ENCODE results near the gene ROS1.
"Not testable (repeated sequence)": the region's sequence is repeated elsewhere in the genome, so short reads cannot be mapped to it uniquely, and the experiment has no call there.

Gene ROS1

DNA sequence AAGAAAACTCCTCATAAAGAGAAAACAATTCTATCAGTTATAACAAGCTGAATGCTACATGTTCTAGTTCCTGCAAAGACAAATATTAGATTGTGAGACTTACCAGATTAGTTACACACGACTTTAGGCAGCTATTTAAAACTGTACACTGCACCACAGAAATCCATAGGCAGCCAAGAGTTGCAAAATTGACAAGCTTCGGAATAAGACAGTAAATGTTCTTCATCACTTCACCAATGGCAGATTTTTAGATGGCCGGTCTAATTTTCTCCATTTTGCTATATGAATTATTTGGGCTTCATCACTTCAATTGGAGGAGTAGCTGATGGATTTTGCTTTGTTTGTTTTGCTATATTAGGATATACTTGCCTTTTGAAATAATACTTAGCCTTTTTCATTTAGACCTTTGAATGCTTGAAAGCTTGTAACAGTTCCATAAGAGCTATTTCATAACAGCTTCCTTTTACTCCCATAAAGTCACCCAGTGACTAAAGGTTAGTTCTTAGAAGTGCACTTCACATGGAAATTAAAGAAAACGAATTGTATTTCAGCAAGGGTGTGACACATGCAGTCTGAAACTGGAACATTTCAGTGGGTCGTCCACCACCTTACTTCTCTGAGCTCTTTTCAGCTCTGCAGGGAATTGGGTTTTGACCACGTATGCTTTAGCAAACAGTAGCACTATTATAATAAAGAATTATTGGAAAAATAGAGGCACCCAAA lies at the start of gene ROS1:
Gene ROS1 (minus strand): TSS at position 512 of the 723 bp plus-strand sequence. CDS start 286 bp downstream, at position 226.
- no peak for DNase-seq (ENCODE audit: low spot score)

DNA sequence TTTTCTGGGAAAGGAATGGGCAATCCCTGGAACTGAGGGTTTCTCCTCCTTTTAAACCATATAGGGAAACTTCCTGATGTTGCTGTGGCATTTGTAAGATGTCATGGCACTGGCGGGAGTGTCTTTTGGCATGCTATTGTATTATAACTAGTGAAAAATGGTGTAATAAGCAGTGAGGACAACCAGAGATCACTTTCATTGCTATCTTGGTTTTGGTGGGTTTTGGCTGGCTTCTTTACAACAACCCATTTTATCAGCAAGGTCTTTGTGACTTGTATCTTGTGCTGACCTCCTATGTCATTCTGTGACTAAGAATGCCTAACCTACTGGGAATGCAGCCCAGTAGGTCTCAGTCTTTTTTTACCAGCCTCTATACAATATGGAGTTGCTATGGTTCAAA lies 47.7 kb upstream of the ROS1 start:
- no peak for DNase-seq (ENCODE audit: low spot score)

DNA sequence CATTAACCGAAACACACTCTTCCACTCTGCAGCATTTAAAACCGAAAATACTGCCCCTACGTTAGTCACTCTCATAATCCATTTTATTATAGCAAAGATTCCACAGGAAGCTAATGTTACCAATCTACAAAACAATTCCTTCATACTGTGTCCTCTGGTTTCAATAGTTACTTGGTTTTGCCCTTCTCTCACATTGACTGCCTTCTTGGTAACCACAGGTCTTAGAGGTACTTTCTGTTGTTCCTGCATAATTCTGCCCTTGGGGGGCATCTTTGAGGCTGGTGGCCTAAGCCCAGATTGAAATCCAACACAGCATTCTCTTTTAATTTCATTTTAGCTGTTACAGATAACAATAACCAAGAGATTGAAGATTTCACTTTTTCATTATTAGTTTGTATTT lies 46.9 kb upstream of the ROS1 start:
- no peak for DNase-seq (ENCODE audit: low spot score)

DNA sequence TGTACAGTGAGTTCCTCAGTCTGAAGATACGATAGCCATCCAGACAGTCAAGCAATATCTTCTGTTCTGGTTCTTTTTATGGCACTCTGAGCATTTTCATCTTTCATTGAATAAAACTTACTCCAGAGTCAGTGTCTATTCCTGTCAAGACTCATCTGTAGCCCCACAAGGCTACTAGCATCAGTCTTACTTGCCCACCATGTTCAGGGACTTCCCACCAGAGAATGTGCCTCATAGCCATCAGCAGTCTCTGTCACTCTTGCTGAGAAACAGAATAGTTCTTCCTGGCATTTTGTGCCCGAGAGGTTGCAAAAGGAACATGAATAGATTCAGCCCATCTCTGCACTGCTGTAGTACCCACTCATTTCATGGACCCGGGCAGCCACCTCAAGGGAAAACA lies 44.0 kb upstream of the ROS1 start:
- no peak for DNase-seq (ENCODE audit: low spot score)

DNA sequence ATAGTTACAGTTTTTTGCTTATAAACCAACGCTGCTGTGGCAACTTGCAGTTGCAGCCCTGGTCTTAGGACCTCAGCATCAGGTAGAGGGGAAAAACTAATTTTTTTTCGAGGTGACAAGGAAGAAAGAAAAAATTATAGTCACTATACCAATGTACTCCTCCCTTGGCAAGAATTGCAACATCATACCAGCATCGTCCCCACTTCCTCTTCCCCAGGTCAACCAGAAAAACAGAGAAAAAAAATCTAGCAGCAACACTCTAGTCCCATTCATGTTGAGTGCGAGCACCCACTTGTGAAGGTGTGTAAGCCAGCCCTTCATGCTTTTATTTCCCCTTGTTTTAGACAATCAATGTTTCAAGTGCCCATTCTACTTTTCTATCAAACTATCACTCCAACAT lies 43.6 kb upstream of the ROS1 start:
- DNase-seq (ENCODE audit: low spot score): no peak

DNA sequence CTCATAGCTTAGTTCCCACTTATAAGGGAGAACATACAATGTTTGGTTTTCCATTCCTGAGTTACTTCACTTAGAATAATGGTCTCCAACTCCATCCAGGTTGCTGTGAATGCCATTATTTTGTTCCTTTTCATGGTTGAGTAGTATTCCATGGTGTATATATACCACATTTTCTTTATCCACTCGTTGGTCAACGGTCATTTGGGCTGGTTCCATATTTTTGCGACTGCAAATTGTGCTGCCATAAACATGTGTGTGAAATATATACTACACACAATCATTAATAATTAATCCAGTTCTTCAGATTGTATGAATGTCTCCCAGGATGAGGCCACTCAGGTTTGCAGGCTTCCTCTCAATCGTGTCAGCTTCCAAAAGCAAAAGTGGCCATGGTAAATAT lies 42.8 kb upstream of the ROS1 start:
- not testable (repeated sequence) for DNase-seq (ENCODE audit: low spot score)

DNA sequence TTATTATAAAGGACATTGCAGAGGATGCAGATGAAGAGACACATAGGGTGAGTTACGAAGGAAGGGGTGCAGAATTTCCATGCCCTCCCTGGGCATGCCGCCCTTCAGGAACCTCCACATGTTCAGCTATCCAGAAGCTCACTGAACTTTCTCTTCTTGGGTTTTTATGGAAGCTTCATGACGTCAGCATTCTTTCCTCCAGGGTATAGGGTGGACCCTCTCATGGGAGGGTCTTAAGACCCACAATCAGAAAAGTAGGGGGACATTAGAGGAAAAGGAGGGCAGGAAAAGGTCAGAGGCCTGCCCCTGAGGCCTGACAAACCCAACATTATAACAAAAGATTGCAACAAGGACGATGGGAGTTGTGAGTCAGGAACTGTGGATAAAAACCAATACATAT lies 42.1 kb upstream of the ROS1 start:
- no peak for DNase-seq (ENCODE audit: low spot score)

DNA sequence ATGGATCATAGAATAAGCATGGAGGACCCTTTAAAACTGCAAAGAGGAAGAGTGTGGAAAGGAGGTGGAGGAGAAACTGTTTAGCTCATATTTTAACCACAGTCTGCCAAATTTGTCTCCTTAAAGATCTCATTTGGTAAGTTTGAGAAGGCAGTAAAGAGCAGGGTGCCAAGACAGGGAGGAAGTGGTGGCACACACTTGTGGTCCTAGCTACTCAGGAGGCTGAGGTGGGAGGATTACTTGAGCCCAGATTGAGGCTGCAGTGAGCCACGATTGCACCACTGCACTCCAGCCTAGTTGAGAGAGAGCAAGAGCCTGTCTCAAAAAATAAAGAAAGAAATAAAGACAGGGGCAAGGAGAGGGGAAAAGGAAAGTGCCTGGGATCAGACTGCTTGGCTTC lies 39.9 kb upstream of the ROS1 start:
- no peak for DNase-seq (ENCODE audit: low spot score)

DNA sequence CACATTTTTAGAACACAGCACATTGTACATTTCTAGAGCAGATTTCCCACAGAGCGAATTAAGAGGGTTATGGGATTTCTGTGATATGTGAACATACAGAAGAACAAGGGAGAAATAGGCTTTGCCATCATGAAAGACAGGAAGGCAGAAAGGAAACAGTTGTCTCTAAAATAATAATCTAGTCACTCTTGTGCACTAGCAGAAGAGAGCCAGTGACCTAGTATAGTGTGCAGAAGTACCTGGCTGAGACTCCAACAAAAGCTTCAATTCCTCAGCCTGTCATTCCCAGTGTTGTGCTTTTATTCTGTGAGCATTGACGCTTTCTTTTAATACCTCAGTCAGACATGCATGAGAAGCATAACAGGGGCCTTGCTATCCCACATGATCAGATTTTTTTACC lies 39.0 kb upstream of the ROS1 start:
- DNase-seq (ENCODE audit: low spot score): no peak

DNA sequence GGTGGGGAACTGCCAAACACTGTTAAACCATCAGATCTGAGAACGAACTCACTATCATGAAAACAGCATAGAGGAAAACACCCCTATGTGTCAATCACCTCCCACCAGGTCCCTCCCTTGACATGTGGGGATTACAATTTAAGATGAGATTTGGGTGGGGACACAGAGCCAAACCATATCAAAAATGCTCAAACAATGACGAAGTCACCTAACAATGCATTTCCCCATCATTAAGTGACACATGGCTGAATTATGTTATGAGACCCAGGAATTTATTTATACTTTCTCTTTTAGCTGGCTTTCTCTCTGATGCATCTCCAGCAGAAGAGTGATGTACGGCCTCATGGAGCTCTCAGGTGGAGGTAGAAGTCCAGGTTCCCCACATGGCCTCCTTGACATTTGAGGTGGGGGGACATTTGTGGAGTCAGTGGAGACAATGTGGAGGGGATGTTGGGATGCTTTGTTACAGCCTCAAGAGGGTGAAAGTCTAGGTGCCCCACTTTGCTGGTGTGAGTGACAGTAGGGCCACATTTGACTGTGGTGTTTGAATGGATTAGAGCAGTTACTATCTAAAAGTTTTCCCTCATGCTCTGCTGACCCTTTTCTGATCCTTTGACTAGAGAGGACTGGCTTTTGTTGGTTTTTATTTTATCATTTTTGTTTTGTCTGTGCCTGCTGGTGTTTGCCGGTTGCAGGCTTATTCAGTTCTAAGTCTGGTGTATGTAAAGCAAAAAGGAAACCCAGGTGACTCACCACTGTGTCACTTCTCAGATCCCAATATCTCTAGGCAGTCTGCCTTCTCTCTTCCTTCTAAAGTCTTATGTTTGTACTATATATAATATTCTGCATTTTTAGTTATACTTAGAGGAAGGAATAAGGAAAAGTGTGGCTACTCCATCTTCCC lies 38.3 kb upstream of the ROS1 start:
- DNase-seq (ENCODE audit: low spot score): peak; percentile 69

DNA sequence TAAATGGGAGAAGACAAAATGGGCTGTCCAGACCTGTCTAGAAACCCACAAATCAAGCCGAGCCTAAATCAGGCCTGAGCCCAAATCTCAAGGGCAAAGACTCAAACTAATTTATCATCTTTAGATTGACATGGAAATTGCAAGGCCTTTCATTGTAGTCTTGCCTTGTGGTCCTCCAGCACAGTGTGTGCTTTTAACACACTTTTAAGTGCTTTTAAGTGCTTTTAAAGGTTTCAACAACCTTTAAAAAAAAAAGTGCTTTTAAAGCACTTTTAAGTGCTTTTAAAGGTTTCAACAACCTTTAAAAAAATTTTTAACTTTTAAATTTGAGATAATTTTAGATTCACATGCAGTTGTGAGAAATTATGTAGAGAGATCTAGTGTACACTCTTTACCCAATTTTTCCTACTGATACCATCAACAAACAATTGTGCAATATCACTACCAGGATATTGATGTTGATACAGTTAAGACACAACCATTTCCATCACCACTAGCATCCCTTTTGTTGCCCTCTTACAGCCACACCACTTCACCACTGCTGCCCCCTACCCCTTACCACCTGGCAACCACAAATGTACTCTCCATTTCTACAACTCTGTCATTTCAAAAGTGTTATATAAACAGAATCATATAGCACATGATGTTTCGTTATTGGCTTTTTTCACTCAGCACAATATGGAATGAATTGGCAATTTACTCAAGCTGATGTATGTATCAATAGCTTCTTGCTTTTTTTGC lies 33.6 kb upstream of the ROS1 start:
- DNase-seq (ENCODE audit: low spot score): no peak

DNA sequence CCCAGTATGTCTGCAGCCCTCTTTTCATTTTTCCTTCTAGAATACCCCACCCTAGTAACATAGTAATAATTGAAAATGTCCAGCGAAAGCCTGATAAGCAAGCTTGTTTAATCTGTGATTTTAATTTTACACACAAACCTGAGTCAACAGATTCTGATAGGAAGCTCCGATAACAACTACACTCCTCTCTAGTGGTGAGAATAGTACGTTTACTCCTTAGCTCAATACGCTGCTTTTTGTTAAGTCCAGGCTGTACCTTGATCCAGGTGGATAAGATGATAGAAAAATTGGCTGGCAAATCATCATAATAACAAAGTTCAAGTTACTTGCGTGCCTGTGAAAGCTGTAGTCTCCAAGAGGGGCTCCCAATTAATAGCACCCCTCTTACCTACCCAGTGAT lies 31.3 kb upstream of the ROS1 start:
- DNase-seq (ENCODE audit: low spot score): no peak

DNA sequence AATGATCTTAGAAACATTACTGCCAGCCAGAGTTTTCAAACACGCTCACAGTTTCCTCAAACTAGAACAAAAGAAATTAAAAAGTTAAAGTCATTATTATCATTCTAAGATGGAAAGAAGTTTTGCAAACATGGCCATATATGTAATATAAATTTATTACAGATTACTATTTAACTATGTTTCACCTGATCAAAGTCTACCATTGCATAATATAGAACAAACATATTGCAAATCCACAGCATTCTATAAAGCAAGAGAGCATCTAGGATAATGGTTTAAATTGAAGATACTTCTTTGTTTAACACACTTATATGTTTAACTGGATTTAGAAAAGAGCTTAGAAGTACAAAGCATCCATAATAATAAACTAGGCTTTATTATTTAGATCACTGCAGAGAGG lies 30.5 kb upstream of the ROS1 start:
- DNase-seq (ENCODE audit: low spot score): no peak

DNA sequence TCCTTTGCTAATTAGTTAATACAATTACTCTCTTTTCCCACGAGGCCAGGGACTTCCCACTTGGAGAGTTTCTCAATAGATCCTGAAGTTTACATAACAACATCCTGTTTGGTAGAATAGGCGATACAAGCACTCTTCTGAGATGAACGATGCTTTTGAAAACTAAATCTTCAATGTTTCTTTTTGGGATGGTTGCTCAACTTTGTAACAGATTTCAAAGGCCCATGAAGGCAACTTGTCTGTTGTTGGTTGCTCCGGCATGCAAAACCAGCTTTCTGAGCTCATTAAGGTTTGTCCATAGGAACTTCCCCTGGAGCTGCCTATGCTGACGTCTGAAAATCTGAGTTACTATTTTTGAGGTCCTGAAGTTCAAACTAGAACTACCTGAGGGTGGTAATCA lies 25.9 kb upstream of the ROS1 start:
- DNase-seq (ENCODE audit: low spot score): no peak

DNA sequence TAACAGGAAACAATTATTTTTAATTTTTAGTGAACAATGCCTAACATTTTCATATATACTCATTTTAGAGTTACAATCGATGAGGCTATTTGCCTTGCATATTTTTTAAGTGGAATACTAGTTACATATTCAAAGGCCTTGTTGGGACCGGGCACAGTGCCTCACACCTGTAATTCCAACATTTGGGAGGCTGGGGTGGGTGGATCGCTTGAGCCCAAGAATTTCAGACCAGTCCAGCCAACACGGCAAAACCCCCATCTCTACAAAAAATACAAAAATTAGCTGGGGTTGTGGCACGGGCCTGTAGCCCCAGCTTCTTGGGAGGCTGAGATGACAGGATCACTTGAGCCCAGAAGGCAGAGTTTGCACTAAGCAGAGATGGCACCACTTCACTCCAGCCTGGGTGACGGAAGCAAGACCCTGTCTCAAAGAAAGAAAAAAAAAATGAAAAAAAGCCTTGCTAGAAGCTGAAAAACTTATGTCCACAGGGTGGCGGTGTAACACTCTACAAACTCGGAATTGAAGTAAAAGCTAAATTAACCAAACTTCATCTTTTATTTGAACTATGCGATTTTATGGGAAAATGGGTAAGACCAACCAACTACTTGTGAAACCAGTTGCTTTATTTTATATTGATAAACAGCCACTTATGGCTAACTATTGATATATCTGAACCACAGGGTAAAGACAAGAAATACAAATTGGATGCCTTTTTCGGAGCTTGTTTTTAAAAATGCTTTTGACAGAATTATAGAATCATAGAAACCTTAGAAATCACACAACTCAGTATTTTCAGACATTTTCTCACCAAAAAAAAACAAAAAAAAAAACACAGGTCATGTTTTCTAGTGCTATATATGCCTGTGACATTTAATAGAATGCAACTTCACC lies 24.1 kb upstream of the ROS1 start:
- DNase-seq (ENCODE audit: low spot score): peak; percentile 70

DNA sequence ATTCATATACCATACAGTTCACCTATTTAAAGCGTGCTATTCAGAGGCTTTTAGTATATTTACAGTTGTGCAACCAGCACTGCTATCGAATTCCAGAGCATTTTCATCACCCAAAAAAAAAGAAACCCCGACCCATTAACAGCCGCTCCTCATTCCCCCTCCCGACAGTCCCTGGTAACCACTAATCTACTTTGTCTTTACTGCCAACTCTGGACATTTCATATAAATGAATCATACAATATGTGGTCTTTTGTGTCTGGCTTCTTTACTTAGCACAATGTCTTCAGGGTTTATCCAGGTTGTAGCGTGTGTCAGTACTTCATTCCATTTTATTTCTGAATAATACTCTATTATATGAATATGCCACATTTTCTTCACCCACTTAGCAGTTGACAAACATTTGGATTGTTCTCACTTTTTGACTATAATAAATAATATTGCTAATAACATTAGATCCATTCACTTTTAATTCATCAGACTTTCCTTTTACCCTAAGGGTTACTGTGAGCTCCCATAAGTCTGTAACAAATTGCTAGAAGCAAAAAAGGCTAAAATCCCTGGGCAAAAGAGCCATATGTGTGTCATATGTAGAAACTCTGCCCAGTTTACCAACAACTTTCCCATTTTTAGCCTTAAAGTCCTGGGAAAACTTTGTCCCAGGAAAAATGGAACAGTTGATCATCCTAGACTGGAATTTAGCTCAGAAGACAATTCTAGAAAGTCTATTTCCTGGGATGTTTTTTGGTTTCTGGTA lies 23.2 kb upstream of the ROS1 start:
- peak; percentile 43 for DNase-seq (ENCODE audit: low spot score)

DNA sequence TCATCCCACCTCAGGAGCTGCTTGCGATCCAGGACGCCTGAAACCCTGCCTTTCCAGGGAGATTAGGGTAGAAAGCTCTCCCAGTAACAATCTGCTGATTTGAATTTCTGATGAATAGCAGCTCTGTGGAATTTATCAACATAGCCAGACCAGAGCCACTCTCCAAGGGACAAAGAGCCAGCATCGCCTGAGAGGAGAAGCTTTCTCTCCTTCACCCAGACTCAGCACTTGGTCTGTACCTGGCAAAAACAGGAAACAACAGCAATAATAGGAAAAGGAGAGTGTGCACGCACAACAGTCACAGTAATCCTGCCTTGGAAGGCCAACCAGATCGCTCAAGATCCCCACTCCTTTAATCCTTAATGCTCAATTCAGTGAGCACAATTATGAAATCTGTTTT lies 22.3 kb upstream of the ROS1 start:
- DNase-seq (ENCODE audit: low spot score): no peak

DNA sequence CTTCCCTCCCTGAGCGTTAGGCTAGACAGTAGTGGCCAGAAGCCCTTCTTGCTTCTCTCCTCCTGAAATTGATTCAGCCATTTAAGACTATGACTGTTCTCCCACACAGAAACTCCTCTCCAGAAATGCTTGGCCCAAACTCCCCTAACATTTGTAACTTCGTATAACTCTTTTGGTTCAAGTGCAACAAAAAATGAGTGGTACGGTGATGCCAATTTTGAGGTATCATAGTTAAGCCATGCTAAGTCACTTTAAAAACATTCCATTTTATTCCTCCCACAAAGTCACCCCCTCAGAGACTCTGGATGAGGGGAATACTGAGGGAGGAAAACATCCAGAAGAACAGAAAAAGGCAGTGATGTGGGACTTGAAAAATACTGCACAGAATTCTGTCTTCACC lies 21.1 kb upstream of the ROS1 start:
- no peak for DNase-seq (ENCODE audit: low spot score)

DNA sequence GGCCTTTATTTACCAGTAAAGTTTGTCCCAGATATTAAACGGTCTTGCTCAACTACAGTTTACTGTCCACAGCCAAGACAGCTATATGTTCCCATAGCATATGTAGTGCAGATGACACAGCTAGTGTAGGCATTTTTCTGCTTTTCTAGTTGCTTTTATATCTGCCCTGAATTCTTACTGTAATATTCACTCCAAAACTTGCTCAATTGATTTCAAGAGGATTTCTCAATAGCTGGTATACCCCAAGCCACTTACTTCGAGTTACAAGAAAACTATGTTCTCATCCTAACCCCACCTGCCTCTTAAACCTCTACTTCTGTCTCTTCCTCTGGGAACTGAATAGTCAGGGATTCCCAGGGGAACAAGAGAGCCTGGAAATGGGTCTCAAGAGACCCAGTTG lies 18.9 kb upstream of the ROS1 start:
- no peak for DNase-seq (ENCODE audit: low spot score)

DNA sequence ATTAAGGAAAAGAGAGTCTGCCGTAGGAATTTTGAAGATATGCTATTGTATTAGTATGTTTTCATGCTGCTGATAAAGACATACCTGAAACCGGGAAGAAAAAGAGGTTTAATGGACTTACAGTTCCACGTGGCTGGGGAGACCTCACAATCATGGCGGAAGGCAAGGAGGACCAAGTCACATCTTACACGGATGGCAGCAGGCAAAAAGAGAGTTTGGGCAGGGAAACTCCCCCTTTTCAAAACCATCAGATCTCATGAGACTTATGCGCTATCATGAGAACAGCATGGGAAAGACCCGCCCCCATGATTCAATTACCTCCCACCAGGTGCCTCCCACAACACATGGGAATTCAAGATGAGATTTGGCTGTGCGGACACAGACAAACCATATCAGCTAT lies 16.6 kb upstream of the ROS1 start:
- not testable (repeated sequence) for DNase-seq (ENCODE audit: low spot score)

DNA sequence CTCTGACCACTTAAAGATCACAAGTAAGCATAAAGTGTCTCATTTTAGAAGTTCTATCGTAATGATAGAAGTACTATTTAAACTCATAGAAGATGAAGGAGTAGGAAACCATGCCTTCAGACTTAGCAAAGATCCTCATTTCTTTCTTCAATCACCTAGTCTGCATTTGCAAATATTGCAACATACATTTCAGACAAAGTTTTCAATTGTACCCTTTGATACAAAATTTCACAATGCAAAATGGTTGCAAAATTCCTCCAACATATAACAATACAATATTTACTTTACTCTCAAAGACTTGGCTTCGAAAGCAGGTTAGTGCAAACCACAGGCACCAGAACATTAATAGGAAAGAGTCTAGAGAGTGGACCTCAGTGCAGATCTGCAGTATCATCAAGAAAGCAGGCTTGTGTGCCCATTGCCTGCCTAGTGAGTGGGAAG lies 16.1 kb upstream of the ROS1 start:
- DNase-seq (ENCODE audit: low spot score): no peak
